B cell (primary cell): ENCODE data around the gene PNO1. TPM values are rescaled to one million over a fixed set of nuclear protein-coding genes. Genes with fewer than 3 reads are reported as not detected.

Experiments
- ATAC-seq: fragments of 200-7000 bp; cut with Tn5 transposase; one replicate; pipeline ENCODE4 v1.10.0; 2021; ENCODE audit warnings: low read depth, mild to moderate bottlenecking, moderate number of reproducible peaks, moderate library complexity
- CTCF ChIA-PET: fragments of 350-600 bp; sonication (Branson Sonifier 250); formaldehyde crosslinking; loops from one replicate; lab custom pipeline; 2021; ENCODE audit warnings: antibody characterized with exemption, inconsistent platforms; lab: Charles Lee
- POLR2A ChIA-PET: fragments of 350-600 bp; sonication (Branson Sonifier 250); formaldehyde crosslinking; loops from one replicate; lab custom pipeline; 2021; ENCODE audit warnings: antibody characterized with exemption; lab: Charles Lee
- DNase-seq: peaks from one replicate; pipeline ENCODE4 v3.0.0; 2013
- H2AFZ ChIP-seq: 2 replicates; pipeline ENCODE4 v1.6.1; 2012; ENCODE audit warnings: mild to moderate bottlenecking, low read depth, low read length; ENCODE audit not compliant: insufficient read depth, poor library complexity, severe bottlenecking
- H3K27ac ChIP-seq, 2 donors: 1 replicate in 1 of 2; 2 replicates in 1 of 2; pipeline ENCODE4 v1.5.1; 2012 to 2013; ENCODE audit warnings: low read length in 2 of 2, mild to moderate bottlenecking in 2 of 2, moderate library complexity in 1 of 2
- H3K27me3 ChIP-seq, 4 experiments: fragments of 200-600 bp in 1 of 4; sonication (generic) in 1 of 4; replicated peaks in 1 of 4; 1 replicate in 2 of 4; 2 replicates in 2 of 4; pipeline versions ENCODE4 v1.6.1 to v1.7.0; 2013 to 2016; ENCODE audit warnings: low read length in 3 of 4, mild to moderate bottlenecking in 2 of 4, mixed read lengths in 1 of 4, moderate library complexity in 1 of 4; ENCODE audit not compliant: insufficient read depth in 4 of 4, control insufficient read depth in 3 of 4; ENCODE audit errors: control extremely low read depth in 1 of 4
- H3K36me3 ChIP-seq, 2 experiments: replicated peaks in 1 of 2; 1 replicate in 1 of 2; 2 replicates in 1 of 2; pipeline versions ENCODE4 v1.6.1 to v1.7.1; 2013; ENCODE audit warnings: low read length in 1 of 2; ENCODE audit not compliant: insufficient read depth in 2 of 2, control insufficient read depth in 1 of 2; ENCODE audit errors: control extremely low read depth in 1 of 2, extremely low read depth in 1 of 2
- H3K4me1 ChIP-seq, 2 donors: fragments of 200-600 bp in 1 of 2; sonication (generic) in 1 of 2; 1 replicate in 1 of 2; 2 replicates in 1 of 2; pipeline versions ENCODE4 v1.5.1 to v1.6.1; 2013 to 2017; ENCODE audit warnings: low read length in 2 of 2; ENCODE audit not compliant: control insufficient read depth in 2 of 2, insufficient read depth in 2 of 2
- H3K4me2 ChIP-seq: replicated peaks from 2 replicates; pipeline ENCODE3; 2012; ENCODE audit warnings: mild to moderate bottlenecking, low read depth, low read length; ENCODE audit not compliant: poor library complexity, severe bottlenecking
- H3K4me3 ChIP-seq, 5 experiments: fragments of 200-600 bp in 1 of 5; sonication (generic) in 1 of 5; 1 replicate in 3 of 5; 2 replicates in 2 of 5; pipeline versions ENCODE4 v1.5.1 to v1.7.0; 2011 to 2016; ENCODE audit warnings: low read length in 4 of 5, mild to moderate bottlenecking in 4 of 5, low read depth in 2 of 5, control low read depth in 1 of 5, moderate library complexity in 1 of 5; ENCODE audit not compliant: insufficient read depth in 1 of 5; ENCODE audit errors: control extremely low read depth in 1 of 5, extremely low read depth in 1 of 5
- H3K79me2 ChIP-seq: fragments of 200-600 bp; sonication (generic); one replicate; pipeline ENCODE4 v1.6.0; 2016; ENCODE audit warnings: low read length; ENCODE audit not compliant: control insufficient read depth, insufficient read depth
- H3K9ac ChIP-seq: fragments of 200-600 bp; sonication (generic); 2 replicates; pipeline ENCODE4 v1.6.1; 2017; ENCODE audit warnings: mild to moderate bottlenecking, low read length, moderate library complexity
- H3K9me3 ChIP-seq, 3 donors: one replicate each; pipeline versions ENCODE4 v1.6.1 to v1.7.1; 2013; ENCODE audit warnings: low read length in 2 of 3; ENCODE audit not compliant: control insufficient read depth in 2 of 3, insufficient read depth in 1 of 3; ENCODE audit errors: control extremely low read depth in 1 of 3
- H4K20me1 ChIP-seq: 2 replicates; pipeline ENCODE4 v1.6.0; 2012; ENCODE audit warnings: mild to moderate bottlenecking, low read length; ENCODE audit not compliant: insufficient read depth, control insufficient read depth, poor library complexity, severe bottlenecking
- H3K27ac Mint-ChIP-seq: one replicate; pipeline ENCODE4 v1.8.0; 2021; ENCODE audit warnings: mixed read lengths
- H3K27me3 Mint-ChIP-seq: one replicate; pipeline ENCODE4 v1.8.0; 2021; ENCODE audit warnings: mixed read lengths
- H3K4me1 Mint-ChIP-seq: one replicate; pipeline ENCODE4 v1.8.0; 2021; ENCODE audit warnings: mixed read lengths
- H3K4me3 Mint-ChIP-seq: one replicate; pipeline ENCODE4 v1.8.0; 2021; ENCODE audit warnings: mixed read lengths
- H3K9me3 Mint-ChIP-seq: one replicate; pipeline ENCODE4 v1.8.0; 2022; ENCODE audit warnings: mixed read lengths; ENCODE audit not compliant: insufficient read depth
- CTCF ChIP-seq: fragments of 200-600 bp; IDR thresholded peaks from one replicate; pipeline ENCODE4 v1.8.0; 2022; ENCODE audit warnings: antibody characterized with exemption, mild to moderate bottlenecking
- EZH2 ChIP-seq: IDR thresholded peaks from 2 replicates; pipeline ENCODE4 v1.6.1; 2012; ENCODE audit warnings: borderline replicate concordance, low read depth, mild to moderate bottlenecking, moderate library complexity, low read length; ENCODE audit not compliant: insufficient read depth, poor library complexity, severe bottlenecking
- WGBS: methylation state at CpG from one replicate; pipeline ENCODE4 v1.1.5; 2013; ENCODE audit warnings: missing lambda C conversion rate; ENCODE audit not compliant: insufficient coverage; 5-methylcytosine and 5-hydroxymethylcytosine counted together
- intact Hi-C: fragments of 100-400 bp; cut with micrococcal nuclease; formaldehyde crosslinking; loops from one replicate; pipeline ENCODE4 v1.10.0; 2022
- polyA plus RNA-seq: library from polyadenylated mRNA; depleted of rRNA; stranded (reverse); fragments of >200 nt; gene quantifications from 2 replicates; pipeline ENCODE4 v1.2.3, GENCODE V29; 2012
- total RNA-seq, 2 donors: library from RNA; stranded (reverse); fragments of 120-200 nt in 1 of 2; gene quantifications; 1 replicate in 1 of 2; 2 replicates in 1 of 2; pipeline versions ENCODE4 v1.2.3 to v1.2.4, GENCODE V29; 2013 to 2022

PNO1 gene
- total and polyA plus RNA-seq, 2 donors (not counting 1 experiment from before 2014, with no cell fraction given): 4.7 to 12.3 TPM

- Histone ChIP-seq H3K79me2 (peaks cover 100% of the 10 kb centered on the region), H3K4me3 (no peak overlapping the region), H3K36me3 (peaks cover 0 to 1% of the 10 kb centered on the region in 2 experiments), H4K20me1 (peaks cover 79% of the 10 kb centered on the region), H3K9ac (no peak overlapping the region), H3K9me3 (peaks cover 0 to 5% (median 2%) of the 10 kb centered on the region in 3 donors), H3K27ac (peak overlapping the region in 1 of 2 donors; percentile 3), H2AFZ (no peak overlapping the region), H3K4me1 (peaks cover 17 to 52% of the 10 kb centered on the region in 2 donors), H3K4me2 (peak overlapping the region; percentile 12), H3K27me3 (no peaks in the 10 kb centered on the region)
- Mint-ChIP-seq H3K4me1 (peaks cover 86% of the 10 kb centered on the region), H3K27me3 (no peaks in the 10 kb centered on the region), H3K9me3 (no peaks in the 10 kb centered on the region), H3K27ac (no peak overlapping the region), H3K4me3 (no peak overlapping the region)
- ATAC-seq (no peak), DNase-seq (no peak)
- 100% methylated on average over 1 of the region's 1 CpG for WGBS
- CTCF ChIA-PET: interaction anchor here (1.1 to 6.5 kb wide), 2 partner anchors 9 to 26 kb away, joined by 3 to 46 read pairs; no protein-coding TSS in a partner anchor
- POLR2A ChIA-PET: no interaction called here
- TF ChIP-seq EZH2: no peak
- TF ChIP-seq CTCF: no peak
- intact Hi-C loops: loop anchor here (2.0 kb wide), 1 partner anchor 15 kb away; no protein-coding TSS in a partner anchor
Measured at GRCh38 chr2:68222287-68222686, 64.6 kb downstream of the PNO1 start.

GRCh38 chr2:68223419-68223818, 65.7 kb downstream of the PNO1 start:
- Histone ChIP-seq H3K9me3 (peaks cover 0 to 5% (median 2%) of the 10 kb centered on the region in 3 donors), H3K4me2 (no peak overlapping the region), H3K36me3 (peaks cover 0 to 1% of the 10 kb centered on the region in 2 experiments), H3K79me2 (peaks cover 100% of the 10 kb centered on the region), H3K27ac (peak overlapping the region in 1 of 2 donors; percentile 3), H4K20me1 (peaks cover 70% of the 10 kb centered on the region), H2AFZ (no peak overlapping the region), H3K9ac (no peak overlapping the region), H3K4me3 (no peak overlapping the region), H3K4me1 (peaks cover 17 to 53% of the 10 kb centered on the region in 2 donors), H3K27me3 (no peaks in the 10 kb centered on the region)
- no peak overlapping the region for H3K27ac Mint-ChIP-seq
- peaks cover 86% of the 10 kb centered on the region for H3K4me1 Mint-ChIP-seq
- no peak for DNase-seq
- no peaks in the 10 kb centered on the region for H3K27me3 Mint-ChIP-seq
- intact Hi-C loops: loop anchor here (2.0 kb wide), 1 partner anchor 13 kb away; no protein-coding TSS in a partner anchor
- no peak overlapping the region for H3K4me3 Mint-ChIP-seq
- POLR2A ChIA-PET: no interaction called here
- no peak for ATAC-seq
- no peaks in the 10 kb centered on the region for H3K9me3 Mint-ChIP-seq
- TF ChIP-seq CTCF: no peak
- TF ChIP-seq EZH2: no peak
- no CpG with 5 or more reads among the region's 2 CpGs for WGBS
- CTCF ChIA-PET: interaction anchor here (0.8 to 6.5 kb wide), 6 partner anchors 17 to 219 kb away, joined by 3 to 46 read pairs (median 4); no protein-coding TSS in a partner anchor
